Effector memory CD4-positive, alpha-beta T cell (primary cell): ENCODE results near the gene CORO7.
"Not testable (repeated sequence)": the region's sequence is repeated elsewhere in the genome, so short reads cannot be mapped to it uniquely, and the experiment has no call there.

Experiments used
- DNase-seq, 3 donors: peaks; one replicate each; pipeline ENCODE4 v3.0.0-alpha.2; 2020
- H3K27ac ChIP-seq: 2 replicates; pipeline ENCODE4 v1.7.0; 2013; ENCODE audit warnings: mild to moderate bottlenecking, low read length, moderate library complexity; ENCODE audit not compliant: insufficient read depth, poor library complexity, severe bottlenecking
- H3K27me3 ChIP-seq: replicated peaks from 2 replicates; pipeline ENCODE4 v1.7.0; 2013; ENCODE audit warnings: mild to moderate bottlenecking, low read length; ENCODE audit not compliant: insufficient read depth, control insufficient read depth, poor library complexity, severe bottlenecking
- H3K36me3 ChIP-seq: 2 replicates; pipeline ENCODE4 v1.7.0; 2013; ENCODE audit warnings: mild to moderate bottlenecking, low read length, moderate library complexity; ENCODE audit not compliant: control insufficient read depth, insufficient read depth
- H3K4me1 ChIP-seq: 2 replicates; pipeline ENCODE4 v1.7.0; 2013; ENCODE audit warnings: low read length, mild to moderate bottlenecking; ENCODE audit not compliant: control insufficient read depth, insufficient read depth, poor library complexity, severe bottlenecking
- H3K4me3 ChIP-seq: 2 replicates; pipeline ENCODE4 v1.7.0; 2013; ENCODE audit warnings: low read length, low read depth, mild to moderate bottlenecking; ENCODE audit not compliant: insufficient read depth, poor library complexity, severe bottlenecking
- H3K9me3 ChIP-seq: 2 replicates; pipeline ENCODE4 v1.7.0; 2013; ENCODE audit warnings: mild to moderate bottlenecking, low read length, moderate library complexity; ENCODE audit not compliant: control insufficient read depth

The CORO7 gene

DNA sequence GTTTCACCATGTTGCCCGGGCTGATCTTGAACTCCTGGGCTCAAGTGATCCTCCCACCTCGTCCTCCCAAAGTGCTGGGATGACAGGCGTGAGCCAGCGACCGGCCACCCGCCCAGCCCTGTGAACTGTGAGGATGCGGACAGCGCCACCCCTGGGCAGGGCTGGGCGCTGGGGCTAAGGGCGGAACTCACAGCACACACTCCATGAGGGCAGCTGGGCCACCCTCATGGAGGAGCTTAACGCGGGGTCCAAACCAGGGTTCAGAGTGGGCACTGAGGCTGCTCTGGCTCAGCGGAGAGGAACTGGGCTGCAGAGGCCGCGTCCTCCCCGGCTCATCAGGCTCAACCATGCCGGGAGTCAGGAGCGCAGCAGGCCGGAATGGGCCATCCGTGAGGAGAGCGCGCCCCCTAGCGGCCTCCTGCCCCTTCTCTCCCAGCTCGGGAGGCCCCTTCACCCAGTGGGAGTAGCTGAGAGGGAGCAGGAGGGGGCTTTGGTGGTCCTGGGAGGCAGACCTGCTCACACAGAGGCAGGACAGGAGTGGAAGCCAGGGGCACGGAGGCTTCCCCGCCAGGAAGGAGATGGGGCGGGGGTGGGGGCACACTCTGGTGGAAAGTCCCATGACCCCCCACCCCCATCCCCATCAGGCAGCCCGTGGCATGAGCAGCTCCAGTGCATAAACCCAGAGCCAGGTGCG lies 13.8 kb downstream of the CORO7 start:
- peak overlapping the region; percentile 13 for H3K27ac ChIP-seq
- H3K4me3 ChIP-seq = no peak overlapping the region

DNA sequence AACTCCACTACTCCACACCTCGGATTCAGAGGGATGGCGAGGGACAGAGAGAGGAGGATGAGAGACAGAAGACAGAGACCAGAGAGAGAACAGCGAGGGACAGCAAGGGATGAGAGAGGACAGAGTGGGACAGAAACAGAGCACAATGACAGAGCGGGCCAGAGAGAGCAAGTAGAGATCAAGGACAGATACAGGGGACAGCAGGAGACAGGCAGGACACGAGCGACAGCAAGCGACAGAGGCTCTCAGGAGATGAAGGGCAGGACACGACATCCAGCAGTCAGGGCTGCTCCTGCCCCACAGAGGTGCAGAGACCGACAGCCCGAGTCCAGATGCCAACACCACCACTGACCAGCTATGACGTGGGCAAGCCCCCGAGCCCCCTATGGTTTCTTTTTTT lies 14.9 kb downstream of the CORO7 start:
- no peak overlapping the region for H3K4me3 ChIP-seq
- peaks cover 4% of the 10 kb centered on the region for H3K4me1 ChIP-seq
- DNase-seq = no peak
- no peaks in the 10 kb centered on the region for H3K27me3 ChIP-seq
- H3K27ac ChIP-seq = no peak overlapping the region
- no peaks in the 10 kb centered on the region for H3K9me3 ChIP-seq
- peaks cover 81% of the 10 kb centered on the region for H3K36me3 ChIP-seq

More for the DNA sequence above, 13.8 kb downstream of the CORO7 start:
- H3K27me3 ChIP-seq = no peaks in the 10 kb centered on the region
- peak in 2 of 3 donors; percentile 30 to 50 for DNase-seq
- H3K9me3 ChIP-seq = no peaks in the 10 kb centered on the region
- peaks cover 89% of the 10 kb centered on the region for H3K36me3 ChIP-seq
- peaks cover 4% of the 10 kb centered on the region for H3K4me1 ChIP-seq

DNA sequence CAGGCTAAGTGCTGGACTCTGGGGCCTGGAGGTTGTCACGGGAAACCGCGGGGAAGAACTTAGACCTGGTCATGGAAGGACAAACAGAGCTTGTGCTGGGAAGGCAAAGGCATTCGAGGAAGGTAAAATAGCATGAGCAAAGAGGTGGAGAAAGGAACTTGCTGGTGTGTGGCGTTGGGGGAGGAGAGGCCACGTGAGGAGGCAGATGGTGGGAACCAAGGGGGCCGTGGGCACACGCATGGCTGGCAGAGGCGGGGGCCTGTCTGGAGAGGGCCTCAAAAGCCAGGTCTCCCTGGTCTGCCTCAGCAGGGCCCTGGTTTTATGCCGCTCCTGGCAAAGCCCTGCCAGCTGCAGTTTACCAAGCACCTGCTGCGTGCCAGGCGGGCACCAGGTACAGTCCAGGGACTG lies 15.3 kb downstream of the CORO7 start:
- Histone ChIP-seq H3K36me3 (peaks cover 81% of the 10 kb centered on the region), H3K9me3 (no peaks in the 10 kb centered on the region)
- DNase-seq = no peak

DNA sequence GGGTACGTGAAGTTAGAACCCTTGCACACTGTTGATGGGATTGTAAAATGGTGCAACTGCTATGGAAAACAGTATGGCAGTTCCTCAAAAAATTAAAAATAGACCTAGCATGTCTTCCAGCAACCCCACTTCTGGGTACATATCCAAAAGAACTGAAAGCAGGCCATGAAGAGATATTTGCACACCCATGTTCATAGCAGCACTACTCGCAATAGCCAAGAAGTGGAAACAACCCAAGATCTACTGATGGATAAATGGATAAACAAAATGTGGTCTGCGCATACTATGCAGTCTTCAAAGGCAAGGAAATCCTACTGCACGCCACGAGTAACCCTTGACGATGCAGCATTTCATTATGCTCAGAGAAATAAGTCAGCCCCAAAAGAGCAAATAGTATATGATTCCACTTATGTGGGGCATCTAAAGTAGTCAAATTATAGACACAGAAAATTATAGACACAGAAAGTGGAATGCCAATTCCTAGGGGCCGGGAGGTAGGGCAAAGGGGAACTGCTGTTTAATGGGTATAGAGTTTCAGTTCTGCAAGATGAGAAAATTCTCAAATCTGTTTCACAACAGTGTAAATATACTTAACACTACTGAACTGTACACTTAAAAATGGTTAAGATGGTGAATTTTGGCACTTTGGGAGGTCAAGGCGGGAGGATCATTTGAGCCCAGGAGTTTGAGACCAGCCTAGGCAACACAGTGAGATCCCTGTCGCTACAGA lies 17.2 kb downstream of the CORO7 start:
- H3K4me3 ChIP-seq = no peak overlapping the region
- DNase-seq = no peak
- peaks cover 79% of the 10 kb centered on the region for H3K36me3 ChIP-seq
- H3K9me3 ChIP-seq = no peaks in the 10 kb centered on the region
- H3K4me1 ChIP-seq = peaks cover 4% of the 10 kb centered on the region
- no peak overlapping the region for H3K27ac ChIP-seq
- no peaks in the 10 kb centered on the region for H3K27me3 ChIP-seq

More for the DNA sequence above, 15.3 kb downstream of the CORO7 start:
- no peaks in the 10 kb centered on the region for H3K27me3 ChIP-seq
- peaks cover 4% of the 10 kb centered on the region for H3K4me1 ChIP-seq
- no peak overlapping the region for H3K27ac ChIP-seq
- no peak overlapping the region for H3K4me3 ChIP-seq

DNA sequence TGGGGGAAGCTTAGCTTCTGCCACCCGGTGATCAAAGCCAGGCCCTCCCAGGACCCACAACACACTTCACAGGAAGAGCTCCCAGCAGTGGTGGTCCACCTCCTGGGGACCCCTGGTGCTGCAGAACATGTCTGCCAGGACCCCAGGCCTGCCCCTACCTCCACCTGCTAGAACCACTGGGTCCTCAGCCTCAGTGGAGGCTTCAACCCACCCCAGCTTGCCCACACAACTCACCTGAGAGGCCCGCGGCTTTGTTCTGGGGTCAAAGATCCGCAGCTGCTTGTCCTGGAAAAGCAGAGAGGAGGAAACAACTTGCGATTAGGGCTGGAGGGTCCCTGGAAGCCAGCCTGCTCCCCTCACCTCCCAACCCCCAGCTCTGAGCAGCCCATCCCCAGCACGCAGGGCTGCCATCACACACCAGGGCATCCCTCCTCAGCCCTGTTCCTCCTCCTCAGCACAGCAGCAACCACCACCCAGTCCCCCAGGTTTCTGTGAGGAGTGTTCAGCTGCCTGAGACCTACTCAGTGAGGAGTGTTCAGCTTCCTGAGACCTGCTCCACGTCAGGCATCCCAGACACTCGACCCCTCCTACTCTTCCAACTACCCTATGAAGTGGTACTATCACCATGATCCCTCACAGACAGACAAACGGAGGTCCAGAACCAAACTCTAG lies 21.2 kb downstream of the CORO7 start:
- no peaks in the 10 kb centered on the region for H3K4me1 ChIP-seq
- H3K36me3 ChIP-seq = peaks cover 76% of the 10 kb centered on the region
- H3K9me3 ChIP-seq = no peaks in the 10 kb centered on the region
- no peak overlapping the region for H3K4me3 ChIP-seq
- no peak for DNase-seq
- no peaks in the 10 kb centered on the region for H3K27me3 ChIP-seq
- no peak overlapping the region for H3K27ac ChIP-seq

DNA sequence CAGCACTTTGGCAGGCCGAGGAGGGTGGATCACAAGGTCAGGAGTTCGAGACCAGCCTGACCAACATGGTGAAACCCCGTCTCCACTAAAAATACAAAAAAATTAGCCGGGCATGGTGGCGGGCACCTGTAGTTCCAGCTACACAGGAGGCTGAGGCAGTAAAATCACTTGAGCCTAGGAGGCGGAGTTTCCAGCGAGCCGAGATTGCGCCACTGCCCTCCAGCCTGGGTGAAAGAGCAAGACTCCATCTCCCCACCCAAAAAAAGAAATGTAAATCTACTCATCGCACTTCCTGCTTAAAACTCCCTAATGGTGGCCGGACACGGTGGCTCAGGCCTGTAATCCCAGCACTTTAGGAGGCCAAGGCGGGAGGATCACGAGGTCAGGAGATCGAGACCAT lies 22.5 kb downstream of the CORO7 start:
- H3K4me3 ChIP-seq, H3K27me3 ChIP-seq, H3K4me1 ChIP-seq, H3K9me3 ChIP-seq, H3K27ac ChIP-seq, DNase-seq: not testable (repeated sequence)
- peaks cover 76% of the 10 kb centered on the region for H3K36me3 ChIP-seq

DNA sequence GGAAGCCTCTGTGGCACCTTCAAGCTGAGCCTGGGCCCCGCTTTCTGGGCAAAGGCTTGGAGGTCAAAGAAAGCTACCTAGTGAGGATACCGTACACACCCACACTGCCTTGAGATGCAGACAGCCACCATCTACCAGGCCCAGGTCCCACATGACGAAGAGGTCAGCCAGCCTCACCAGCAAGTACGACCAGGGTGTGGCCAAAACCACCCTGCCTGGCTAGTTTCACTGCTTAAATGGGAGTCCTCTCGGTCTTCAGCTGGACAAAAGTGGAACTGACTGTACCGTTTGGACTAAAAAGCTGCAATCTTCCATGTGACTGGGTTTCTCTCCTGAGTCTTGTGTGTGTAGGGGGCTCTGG lies 23.2 kb downstream of the CORO7 start:
- Histone ChIP-seq H3K36me3 (peaks cover 80% of the 10 kb centered on the region), H3K27me3 (no peaks in the 10 kb centered on the region), H3K4me1 (no peaks in the 10 kb centered on the region), H3K4me3 (no peak overlapping the region), H3K27ac (no peak overlapping the region), H3K9me3 (no peaks in the 10 kb centered on the region)
- DNase-seq = no peak

DNA sequence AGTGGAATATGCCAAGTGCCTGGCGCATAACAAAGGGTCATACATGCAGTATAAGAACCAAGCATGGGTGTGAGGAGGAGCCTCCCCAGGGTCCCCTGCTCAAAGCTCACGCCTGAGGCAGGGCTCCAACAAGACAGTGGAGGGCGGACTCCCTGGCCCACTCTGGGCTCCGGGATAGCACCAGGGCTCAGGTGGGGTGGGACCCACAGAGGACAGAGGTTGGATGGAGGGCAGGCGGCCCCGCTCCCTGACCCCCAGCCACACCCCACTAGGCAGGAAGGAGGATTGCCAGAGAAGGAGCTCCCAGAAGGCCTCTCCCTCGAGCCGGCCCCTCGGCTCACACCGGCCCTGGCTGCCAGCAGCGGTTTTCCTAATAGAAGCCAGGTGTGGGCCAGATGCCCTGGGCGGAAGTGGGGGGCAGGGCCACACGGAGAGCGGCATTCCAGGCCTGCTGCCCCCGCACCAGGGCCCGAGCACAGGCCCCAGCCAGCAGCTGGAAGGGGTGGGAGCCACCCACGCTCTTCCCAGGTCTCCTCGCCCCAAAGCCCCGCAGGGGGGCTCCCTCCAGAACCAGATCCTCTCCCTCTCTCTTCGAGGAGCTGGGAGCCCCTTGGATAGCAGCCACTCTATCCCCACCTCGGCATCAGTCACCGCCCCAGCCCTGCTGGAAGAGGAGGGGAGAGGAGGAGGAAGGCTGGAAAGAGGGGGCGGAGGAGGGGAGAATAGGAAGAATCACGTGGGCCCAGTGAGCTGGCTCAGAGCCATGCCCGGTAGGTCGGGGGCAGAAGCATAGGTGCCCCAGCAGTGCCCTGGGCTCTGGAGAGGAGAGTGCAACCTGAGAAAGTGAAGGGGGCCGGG lies 23.8 kb downstream of the CORO7 start:
- Histone ChIP-seq H3K9me3 (no peaks in the 10 kb centered on the region), H3K36me3 (peaks cover 80% of the 10 kb centered on the region), H3K27me3 (no peaks in the 10 kb centered on the region), H3K4me3 (no peak overlapping the region), H3K4me1 (no peaks in the 10 kb centered on the region), H3K27ac (no peak overlapping the region)
- no peak for DNase-seq

DNA sequence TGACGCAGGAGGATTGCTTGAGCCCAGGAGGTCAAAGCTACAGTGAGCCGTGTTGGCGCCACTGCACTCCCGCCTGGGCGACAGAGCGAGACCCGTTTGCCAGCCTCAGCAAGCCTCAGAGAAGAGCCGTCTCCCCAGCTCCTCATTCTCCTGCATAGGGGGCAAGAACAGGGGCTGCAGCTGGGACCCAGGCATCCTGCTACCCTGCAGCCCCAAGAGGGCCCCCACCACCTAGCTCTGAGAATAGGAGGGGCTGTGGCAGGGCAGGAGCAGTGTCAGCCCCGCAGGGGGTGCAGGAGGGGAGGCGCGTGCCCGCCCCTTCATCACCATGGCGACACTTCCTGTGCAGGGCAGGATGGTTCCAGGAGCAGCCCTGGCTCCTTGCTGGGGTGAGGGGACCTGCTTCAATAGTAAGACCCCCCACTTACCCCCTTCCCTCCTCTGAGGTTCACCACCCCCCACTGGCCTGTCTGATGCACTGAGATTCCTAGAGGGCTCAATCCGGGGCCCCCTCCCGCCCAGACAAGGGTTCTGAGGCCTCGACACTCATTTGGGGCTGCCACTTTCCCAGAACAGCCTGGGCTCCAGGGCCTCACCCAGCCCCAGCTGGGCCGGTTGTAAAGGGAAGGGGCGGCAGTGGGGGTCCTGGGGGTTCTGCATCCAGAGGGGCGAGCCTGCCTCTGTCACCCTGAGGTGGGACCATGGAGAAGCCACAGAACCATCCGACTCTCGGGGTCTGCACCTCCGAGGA lies 24.6 kb downstream of the CORO7 start:
- Histone ChIP-seq H3K27me3 (no peaks in the 10 kb centered on the region), H3K27ac (no peak overlapping the region), H3K9me3 (no peaks in the 10 kb centered on the region), H3K4me1 (no peaks in the 10 kb centered on the region), H3K4me3 (no peak overlapping the region), H3K36me3 (peaks cover 88% of the 10 kb centered on the region)
- DNase-seq = no peak
